PFSK-1 (cell line): ENCODE results near the gene SLC7A1.

Experiments
- POLR2AphosphoS5 ChIP-seq: IDR thresholded peaks from 2 replicates; pipeline ENCODE4 v1.6.1; 2012; ENCODE audit warnings: low read depth, mild to moderate bottlenecking, control low read depth, low read length, moderate library complexity
- REST ChIP-seq, 2 experiments: IDR thresholded peaks; 2 replicates each; pipeline versions ENCODE4 v1.6.1 to v1.8.0; 2011 to 2012; ENCODE audit warnings: low read depth in 2 of 2, low read length in 2 of 2, control low read depth in 1 of 2, inconsistent platforms in 1 of 2, mild to moderate bottlenecking in 1 of 2, moderate library complexity in 1 of 2; ENCODE audit not compliant: insufficient read depth in 1 of 2

- TF ChIP-seq POLR2AphosphoS5 (no peak), REST (IDR thresholded peaks at IDR 0.05; ENCODE audit: insufficient read depth in 1 of 2, low read depth in 2 of 2, low read length in 2 of 2) (no peak)
Measured at GRCh38 chr13:29624997-29625396, 29.5 kb upstream of the SLC7A1 start.
